ENCODE measurements around the gene RIMS4. TPM values are rescaled to one million over a fixed set of nuclear protein-coding genes. Genes with fewer than 3 reads are reported as not detected.

The RIMS4 gene
- total RNA-seq, 2 experiments from 2014 or later = not detected

- ATAC-seq = no peak
- ChIA-PET CTCF (interaction anchor here (1.0 to 1.1 kb wide), 2 partner anchors 9 to 41 kb away, joined by 3 to 5 read pairs; no protein-coding TSS in a partner anchor), POLR2A (no interaction called here)
These were observed 30.5 kb upstream of the RIMS4 start for GRCh38 chr20:44840826-44841225.

GRCh38 chr20:44839481-44839880 is 29.1 kb upstream of the RIMS4 start:
- Mint-ChIP-seq H3K9me3 (ENCODE audit: low read depth) (no peaks in the 10 kb centered on the region), H3K27me3 (peaks cover 23% of the 10 kb centered on the region), H3K4me1 (peaks cover 6% of the 10 kb centered on the region), H3K36me3 (ENCODE audit: low read depth) (no peaks in the 10 kb centered on the region), H3K4me3 (no peak overlapping the region), H3K27ac (no peak overlapping the region)
- POLR2A ChIA-PET = no interaction called here
- DNase-seq (no peak), ATAC-seq (no peak)
- intact Hi-C loops (cut with DNase I, micrococcal nuclease) = no loop called here
- CTCF ChIA-PET = interaction anchor here (0.6 to 1.3 kb wide), 3 partner anchors 22 to 1551 kb away, joined by 3 to 4 read pairs (median 3); no protein-coding TSS in a partner anchor

More at GRCh38 chr20:44840826-44841225, 30.5 kb upstream of the RIMS4 start:
- intact Hi-C loops (cut with DNase I, micrococcal nuclease) = no loop called here
- Mint-ChIP-seq H3K4me1 (no peaks in the 10 kb centered on the region), H3K4me3 (no peak overlapping the region), H3K27me3 (peaks cover 24% of the 10 kb centered on the region), H3K9me3 (ENCODE audit: low read depth) (no peaks in the 10 kb centered on the region), H3K36me3 (ENCODE audit: low read depth) (no peaks in the 10 kb centered on the region), H3K27ac (no peak overlapping the region)
- DNase-seq = no peak

GRCh38 chr20:44838521-44838920 is 28.2 kb upstream of the RIMS4 start:
- peaks cover 6% of the 10 kb centered on the region for H3K4me1 Mint-ChIP-seq
- H3K36me3 Mint-ChIP-seq (ENCODE audit: low read depth) = no peaks in the 10 kb centered on the region
- H3K9me3 Mint-ChIP-seq (ENCODE audit: low read depth) = no peaks in the 10 kb centered on the region
- POLR2A ChIA-PET = no interaction called here
- intact Hi-C loops (cut with DNase I, micrococcal nuclease) = no loop called here
- DNase-seq (no peak), ATAC-seq (no peak)
- CTCF ChIA-PET = interaction anchor here (0.5 kb wide), 1 partner anchor 1029 kb away, joined by 3 read pairs; no protein-coding TSS in a partner anchor
- H3K4me3 Mint-ChIP-seq = no peak overlapping the region
- H3K27ac Mint-ChIP-seq = no peak overlapping the region
- H3K27me3 Mint-ChIP-seq = peaks cover 21% of the 10 kb centered on the region

GRCh38 chr20:44837946-44838345 is 27.6 kb upstream of the RIMS4 start:
- intact Hi-C loops (cut with DNase I, micrococcal nuclease) = no loop called here
- ChIA-PET POLR2A (no interaction called here), CTCF (interaction anchor here (0.5 to 1.0 kb wide), 3 partner anchors 36 to 1030 kb away, joined by 3 read pairs; no protein-coding TSS in a partner anchor)
- no peaks in the 10 kb centered on the region for H3K9me3 Mint-ChIP-seq (ENCODE audit: low read depth)
- no peak overlapping the region for H3K27ac Mint-ChIP-seq
- no peak overlapping the region for H3K4me3 Mint-ChIP-seq
- no peaks in the 10 kb centered on the region for H3K36me3 Mint-ChIP-seq (ENCODE audit: low read depth)
- peaks cover 6% of the 10 kb centered on the region for H3K4me1 Mint-ChIP-seq
- peaks cover 17% of the 10 kb centered on the region for H3K27me3 Mint-ChIP-seq
- DNase-seq (no peak), ATAC-seq (no peak)

- no peak for ATAC-seq
- Mint-ChIP-seq H3K27me3 (peaks cover 10% of the 10 kb centered on the region), H3K4me1 (peaks cover 6% of the 10 kb centered on the region), H3K27ac (no peak overlapping the region), H3K9me3 (ENCODE audit: low read depth) (no peaks in the 10 kb centered on the region), H3K36me3 (ENCODE audit: low read depth) (no peaks in the 10 kb centered on the region), H3K4me3 (no peak overlapping the region)
- POLR2A ChIA-PET = no interaction called here
- CTCF ChIA-PET = interaction anchor here (0.6 to 1.6 kb wide), 3 partner anchors 30 to 339 kb away, joined by 3 to 5 read pairs (median 3); no protein-coding TSS in a partner anchor
- intact Hi-C loops (cut with DNase I, micrococcal nuclease) = no loop called here
- DNase-seq = no peak
These were observed 26.3 kb upstream of the RIMS4 start for GRCh38 chr20:44836601-44837120.

- H3K4me3 Mint-ChIP-seq = no peak overlapping the region
- no peak for DNase-seq
- peaks cover 13% of the 10 kb centered on the region for H3K27me3 Mint-ChIP-seq
- ATAC-seq = no peak
- POLR2A ChIA-PET = no interaction called here
- no peak overlapping the region for H3K27ac Mint-ChIP-seq
- peaks cover 6% of the 10 kb centered on the region for H3K4me1 Mint-ChIP-seq
- H3K9me3 Mint-ChIP-seq (ENCODE audit: low read depth) = no peaks in the 10 kb centered on the region
- CTCF ChIA-PET = interaction anchor here (0.5 to 1.6 kb wide), 2 partner anchors 31 to 1375 kb away, joined by 3 to 5 read pairs; no protein-coding TSS in a partner anchor
- no peaks in the 10 kb centered on the region for H3K36me3 Mint-ChIP-seq (ENCODE audit: low read depth)
- intact Hi-C loops (cut with DNase I, micrococcal nuclease) = no loop called here
These were observed 25.4 kb upstream of the RIMS4 start for GRCh38 chr20:44835661-44836221.

- ChIA-PET POLR2A (no interaction called here), CTCF (interaction anchor here (0.5 to 1.6 kb wide), 2 partner anchors 32 to 1374 kb away, joined by 3 to 5 read pairs; no protein-coding TSS in a partner anchor)
- peaks cover 12% of the 10 kb centered on the region for H3K27me3 Mint-ChIP-seq
- DNase-seq (no peak), ATAC-seq (no peak)
- H3K4me3 Mint-ChIP-seq = no peak overlapping the region
- H3K4me1 Mint-ChIP-seq = peaks cover 6% of the 10 kb centered on the region
- H3K9me3 Mint-ChIP-seq (ENCODE audit: low read depth) = no peaks in the 10 kb centered on the region
- H3K27ac Mint-ChIP-seq = no peak overlapping the region
- H3K36me3 Mint-ChIP-seq (ENCODE audit: low read depth) = no peaks in the 10 kb centered on the region
- intact Hi-C loops (cut with DNase I, micrococcal nuclease) = no loop called here
These were observed 24.8 kb upstream of the RIMS4 start for GRCh38 chr20:44835116-44835515.

- no peak overlapping the region for H3K27ac Mint-ChIP-seq
- H3K4me3 Mint-ChIP-seq = no peak overlapping the region
- intact Hi-C loops (cut with DNase I, micrococcal nuclease) = no loop called here
- POLR2A ChIA-PET = no interaction called here
- ATAC-seq = peak; percentile 44
- H3K4me1 Mint-ChIP-seq = peaks cover 6% of the 10 kb centered on the region
- no peaks in the 10 kb centered on the region for H3K9me3 Mint-ChIP-seq (ENCODE audit: low read depth)
- no peaks in the 10 kb centered on the region for H3K36me3 Mint-ChIP-seq (ENCODE audit: low read depth)
- H3K27me3 Mint-ChIP-seq = peaks cover 13% of the 10 kb centered on the region
- CTCF ChIA-PET = no interaction called here
- DNase-seq = no peak
These were observed 24.3 kb upstream of the RIMS4 start for GRCh38 chr20:44834693-44835092.

- Mint-ChIP-seq H3K36me3 (ENCODE audit: low read depth) (no peaks in the 10 kb centered on the region), H3K9me3 (ENCODE audit: low read depth) (no peaks in the 10 kb centered on the region), H3K4me3 (no peak overlapping the region), H3K27me3 (peaks cover 12% of the 10 kb centered on the region), H3K27ac (no peak overlapping the region), H3K4me1 (peaks cover 6% of the 10 kb centered on the region)
- intact Hi-C loops (cut with DNase I, micrococcal nuclease) = no loop called here
- ChIA-PET POLR2A (no interaction called here), CTCF (no interaction called here)
- ATAC-seq = no peak
- no peak for DNase-seq
These were observed 23.1 kb upstream of the RIMS4 start for GRCh38 chr20:44833437-44833836.

GRCh38 chr20:44832724-44833123 is 22.4 kb upstream of the RIMS4 start:
- peaks cover 6% of the 10 kb centered on the region for H3K4me1 Mint-ChIP-seq
- H3K4me3 Mint-ChIP-seq = no peak overlapping the region
- ChIA-PET CTCF (interaction anchor here (0.7 to 1.0 kb wide), 2 partner anchors 12 to 61 kb away, joined by 3 to 4 read pairs; no protein-coding TSS in a partner anchor), POLR2A (interaction anchor here (0.8 kb wide), 1 partner anchor 16 kb away, joined by 3 read pairs; no protein-coding TSS in a partner anchor)
- intact Hi-C loops (cut with DNase I, micrococcal nuclease) = no loop called here
- H3K27ac Mint-ChIP-seq = no peak overlapping the region
- ATAC-seq = no peak
- no peaks in the 10 kb centered on the region for H3K9me3 Mint-ChIP-seq (ENCODE audit: low read depth)
- no peak for DNase-seq
- H3K27me3 Mint-ChIP-seq = peaks cover 16% of the 10 kb centered on the region
- H3K36me3 Mint-ChIP-seq (ENCODE audit: low read depth) = no peaks in the 10 kb centered on the region

- ChIA-PET CTCF (interaction anchor here (0.8 kb wide), 1 partner anchor 583 kb away, joined by 4 read pairs; no protein-coding TSS in a partner anchor), POLR2A (no interaction called here)
- DNase-seq (no peak), ATAC-seq (no peak)
- intact Hi-C loops (cut with DNase I, micrococcal nuclease) = no loop called here
- Mint-ChIP-seq H3K27ac (no peak overlapping the region), H3K4me1 (peaks cover 6% of the 10 kb centered on the region), H3K9me3 (ENCODE audit: low read depth) (no peaks in the 10 kb centered on the region), H3K27me3 (peaks cover 16% of the 10 kb centered on the region), H3K36me3 (ENCODE audit: low read depth) (no peaks in the 10 kb centered on the region), H3K4me3 (no peak overlapping the region)
These were observed 20.6 kb upstream of the RIMS4 start for GRCh38 chr20:44830995-44831394.

- CTCF ChIA-PET = no interaction called here
- ATAC-seq (no peak), DNase-seq (no peak)
- intact Hi-C loops (cut with DNase I, micrococcal nuclease) = no loop called here
- Mint-ChIP-seq H3K9me3 (ENCODE audit: low read depth) (no peaks in the 10 kb centered on the region), H3K36me3 (ENCODE audit: low read depth) (no peaks in the 10 kb centered on the region), H3K27me3 (peaks cover 16% of the 10 kb centered on the region), H3K4me1 (peaks cover 6% of the 10 kb centered on the region), H3K4me3 (no peak overlapping the region), H3K27ac (no peak overlapping the region)
- POLR2A ChIA-PET = interaction anchor here (0.6 kb wide), 1 partner anchor 115 kb away, joined by 3 read pairs; no protein-coding TSS in a partner anchor
These were observed 20.2 kb upstream of the RIMS4 start for GRCh38 chr20:44830523-44830922.
